B cell (primary cell): ENCODE data around the gene BLOC1S6.

Experiments used
- CTCF ChIP-seq: fragments of 200-600 bp; IDR thresholded peaks from one replicate; pipeline ENCODE4 v1.8.0; 2022; ENCODE audit warnings: antibody characterized with exemption, mild to moderate bottlenecking
- EZH2 ChIP-seq: IDR thresholded peaks from 2 replicates; pipeline ENCODE4 v1.6.1; 2012; ENCODE audit warnings: borderline replicate concordance, low read depth, mild to moderate bottlenecking, moderate library complexity, low read length; ENCODE audit not compliant: insufficient read depth, poor library complexity, severe bottlenecking

DNA sequence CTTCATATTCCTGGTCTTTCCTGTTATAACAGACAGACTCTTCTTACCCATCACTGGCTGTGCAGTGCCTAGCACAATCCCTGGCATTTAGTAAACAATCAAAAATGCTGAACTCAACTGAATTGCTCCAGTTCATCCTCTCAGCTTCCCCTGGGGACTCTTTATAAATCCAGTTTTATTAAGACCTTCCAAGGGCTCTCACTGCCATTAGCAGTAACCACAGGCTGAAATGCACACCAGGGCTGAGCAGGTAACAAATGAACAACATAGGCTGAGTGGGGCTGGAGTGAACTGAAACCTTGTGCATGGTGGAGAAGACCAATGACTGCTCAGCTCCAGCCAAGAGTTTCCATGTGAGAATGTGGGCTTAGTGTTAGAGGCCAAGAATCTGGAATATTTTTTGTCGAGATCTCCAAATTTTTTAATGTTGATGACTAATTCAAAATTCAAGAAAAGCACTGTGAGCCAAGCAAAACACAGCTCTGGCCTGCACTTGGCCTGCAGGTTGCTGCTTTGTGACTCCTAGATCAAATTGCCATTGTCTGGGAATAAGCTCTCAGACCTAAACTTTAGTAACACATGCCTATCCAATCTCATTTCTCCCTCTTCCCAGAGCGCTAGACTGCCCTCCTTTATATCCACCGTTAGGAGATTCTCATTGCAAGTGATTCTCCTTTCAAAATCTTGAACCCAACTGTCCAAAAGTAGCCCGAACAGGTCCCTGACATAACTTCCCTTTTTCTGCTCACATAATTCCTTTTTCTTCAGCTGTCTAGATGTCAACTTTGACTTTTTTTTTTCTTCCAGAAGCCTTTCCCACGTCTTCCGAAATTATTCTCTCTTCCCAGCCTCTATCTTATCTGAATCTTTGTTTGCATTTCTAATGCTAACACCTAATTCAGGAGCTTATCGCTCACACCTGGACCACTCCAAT, 55.1 kb downstream of the BLOC1S6 start:
- TF ChIP-seq EZH2 (no peak), CTCF (no peak)
